Hematopoietic multipotent progenitor cell treated with erythropoietin and hydrocortisone succinate and interleukin-3 and kit ligand, for 6 days (in vitro differentiated cells): ENCODE results near the gene ANKRD62.
A peak's percentile ranks its signal among the peaks of the same experiment; 100 is the strongest.
"Not testable (repeated sequence)": the region's sequence is repeated elsewhere in the genome, so short reads cannot be mapped to it uniquely, and the experiment has no call there.

Experiments
- DNase-seq: peaks from one replicate; pipeline ENCODE4 v3.0.0-alpha.2; 2015

Gene ANKRD62

GRCh38 chr18:12066910-12067511 is 26.6 kb upstream of the ANKRD62 start:
- DNase-seq = no peak

GRCh38 chr18:12067671-12068070 is 26.0 kb upstream of the ANKRD62 start:
- no peak for DNase-seq

- DNase-seq = not testable (repeated sequence)
These were observed 25.2 kb upstream of the ANKRD62 start for GRCh38 chr18:12068316-12068949.

GRCh38 chr18:12068950-12069320 is 24.7 kb upstream of the ANKRD62 start:
- no peak for DNase-seq

- DNase-seq = not testable (repeated sequence)
These were observed 22.6 kb upstream of the ANKRD62 start for GRCh38 chr18:12071066-12071465.

- DNase-seq = no peak
These were observed 20.6 kb upstream of the ANKRD62 start for GRCh38 chr18:12072996-12073395.

- no peak for DNase-seq
These were observed 18.9 kb upstream of the ANKRD62 start for GRCh38 chr18:12074736-12075135.

GRCh38 chr18:12076424-12077140 is 17.1 kb upstream of the ANKRD62 start:
- no peak for DNase-seq

GRCh38 chr18:12077994-12078393 is 15.6 kb upstream of the ANKRD62 start:
- DNase-seq = not testable (repeated sequence)

- no peak for DNase-seq
These were observed 14.0 kb upstream of the ANKRD62 start for GRCh38 chr18:12079491-12080237.

GRCh38 chr18:12085136-12085535 is 8.5 kb upstream of the ANKRD62 start:
- no peak for DNase-seq

GRCh38 chr18:12085786-12086185 is 7.9 kb upstream of the ANKRD62 start:
- no peak for DNase-seq

- no peak for DNase-seq
These were observed 7.4 kb upstream of the ANKRD62 start for GRCh38 chr18:12086249-12086648.

GRCh38 chr18:12086677-12087470 is 6.8 kb upstream of the ANKRD62 start:
- no peak for DNase-seq

GRCh38 chr18:12087471-12088025 is 6.1 kb upstream of the ANKRD62 start:
- DNase-seq = no peak

GRCh38 chr18:12088096-12088495 is 5.5 kb upstream of the ANKRD62 start:
- DNase-seq = no peak

GRCh38 chr18:12088731-12089375 is 4.8 kb upstream of the ANKRD62 start:
- no peak for DNase-seq

- DNase-seq = no peak
These were observed 2.0 kb upstream of the ANKRD62 start for GRCh38 chr18:12091538-12092141.

- DNase-seq = peak; percentile 30
These were observed 1.0 kb upstream of the ANKRD62 start for GRCh38 chr18:12092398-12093229.

GRCh38 chr18:12098374-12098773 is 4.7 kb downstream of the ANKRD62 start:
- DNase-seq = no peak
